ENCODE data around the gene SETD1A.

DNA sequence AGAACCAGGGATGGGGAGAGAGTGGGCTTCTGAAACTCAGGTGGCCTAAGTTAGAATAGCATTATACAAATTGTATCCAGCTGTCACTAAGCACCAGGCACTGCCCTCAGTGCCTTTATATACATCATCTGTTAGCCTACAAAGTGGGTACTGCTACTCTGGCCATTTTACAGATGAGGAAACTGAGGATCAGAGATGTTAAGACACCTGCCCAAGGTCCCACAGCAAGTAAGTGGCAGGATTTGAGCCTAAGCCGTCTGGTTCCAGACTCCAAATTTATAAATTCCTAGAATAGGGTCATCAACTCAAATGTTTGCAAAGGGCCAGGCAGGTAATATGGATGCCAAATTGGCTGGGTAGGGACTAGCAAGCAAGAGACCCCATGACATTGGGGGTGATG is 6.4 kb upstream of the SETD1A start:
- TF ChIP-seq, protein P1, sequence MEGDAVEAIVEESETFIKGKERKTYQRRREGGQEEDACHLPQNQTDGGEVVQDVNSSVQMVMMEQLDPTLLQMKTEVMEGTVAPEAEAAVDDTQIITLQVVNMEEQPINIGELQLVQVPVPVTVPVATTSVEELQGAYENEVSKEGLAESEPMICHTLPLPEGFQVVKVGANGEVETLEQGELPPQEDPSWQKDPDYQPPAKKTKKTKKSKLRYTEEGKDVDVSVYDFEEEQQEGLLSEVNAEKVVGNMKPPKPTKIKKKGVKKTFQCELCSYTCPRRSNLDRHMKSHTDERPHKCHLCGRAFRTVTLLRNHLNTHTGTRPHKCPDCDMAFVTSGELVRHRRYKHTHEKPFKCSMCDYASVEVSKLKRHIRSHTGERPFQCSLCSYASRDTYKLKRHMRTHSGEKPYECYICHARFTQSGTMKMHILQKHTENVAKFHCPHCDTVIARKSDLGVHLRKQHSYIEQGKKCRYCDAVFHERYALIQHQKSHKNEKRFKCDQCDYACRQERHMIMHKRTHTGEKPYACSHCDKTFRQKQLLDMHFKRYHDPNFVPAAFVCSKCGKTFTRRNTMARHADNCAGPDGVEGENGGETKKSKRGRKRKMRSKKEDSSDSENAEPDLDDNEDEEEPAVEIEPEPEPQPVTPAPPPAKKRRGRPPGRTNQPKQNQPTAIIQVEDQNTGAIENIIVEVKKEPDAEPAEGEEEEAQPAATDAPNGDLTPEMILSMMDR (IDR thresholded peaks at IDR 0.05; ENCODE audit: control extremely low read depth in 1 of 3, insufficient read depth in 1 of 3, low read depth in 1 of 3, low read length in 3 of 3), result no peak
- no peak for TF ChIP-seq EP300 (IDR thresholded peaks at IDR 0.05; ENCODE audit: borderline replicate concordance in 1 of 2, low read depth in 2 of 2, low read length in 2 of 2)
- TF ChIP-seq PHF8 (conservative IDR thresholded peaks at IDR 0.05; ENCODE audit: low read depth, low read length), result no peak
- no peak for TF ChIP-seq ATF2 (IDR thresholded peaks at IDR 0.05; ENCODE audit: low read length)
- TF ChIP-seq ASH2L (IDR thresholded peaks at IDR 0.05; ENCODE audit: low read length), result no peak
- no peak for TF ChIP-seq POLR2A (IDR thresholded peaks at IDR 0.05; ENCODE audit: control extremely low read depth in 1 of 2, low read depth in 2 of 2, low read length in 2 of 2)
- no peak for TF ChIP-seq RXRA (IDR thresholded peaks at IDR 0.05; ENCODE audit: insufficient read depth, low read depth, low read length)
- TF ChIP-seq RAD21 (IDR thresholded peaks at IDR 0.05 in 1 of 2, conservative IDR thresholded peaks at IDR 0.05 in 1 of 2; ENCODE audit: low read depth in 2 of 2, low read length in 2 of 2), result no peak
- no peak for TF ChIP-seq TCF12 (IDR thresholded peaks at IDR 0.05; ENCODE audit: low read depth, low read length)
- no peak for TF ChIP-seq SRF (IDR thresholded peaks at IDR 0.05; ENCODE audit: low read depth, low read length)
- TF ChIP-seq EZH2 (IDR thresholded peaks at IDR 0.05; ENCODE audit: low read depth, low read length, severe bottlenecking), result no peak

Measured in H1 (cell line).